Measurements from ENCODE around the gene CT55.

DNA sequence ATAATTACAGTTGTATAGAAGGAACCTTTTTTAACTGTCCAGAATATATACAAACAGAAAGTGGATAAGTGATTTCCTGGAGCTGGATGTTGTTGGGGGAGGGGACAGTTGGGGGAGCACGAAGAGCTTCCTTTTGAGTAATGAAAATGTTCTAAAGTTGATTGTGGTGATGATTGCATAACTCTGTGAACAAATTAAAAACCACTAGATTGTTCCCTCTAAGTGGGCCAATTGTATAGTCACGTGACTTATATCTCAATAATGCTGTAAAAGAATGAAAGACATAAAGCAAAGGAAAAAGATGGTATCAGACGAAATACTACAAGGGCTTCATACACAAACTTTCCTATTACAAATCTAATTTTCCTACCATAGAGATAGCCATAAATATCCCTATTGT is 2.7 kb downstream of the CT55 start:
- TF ChIP-seq CTCF (IDR thresholded peaks at IDR 0.05) (no peak), POLR2A (IDR thresholded peaks at IDR 0.05) (no peak), EP300 (IDR thresholded peaks at IDR 0.05) (no peak)

Data from tibial nerve (tissue), 4 donors.